ENCODE data around the gene S1PR2.

DNA sequence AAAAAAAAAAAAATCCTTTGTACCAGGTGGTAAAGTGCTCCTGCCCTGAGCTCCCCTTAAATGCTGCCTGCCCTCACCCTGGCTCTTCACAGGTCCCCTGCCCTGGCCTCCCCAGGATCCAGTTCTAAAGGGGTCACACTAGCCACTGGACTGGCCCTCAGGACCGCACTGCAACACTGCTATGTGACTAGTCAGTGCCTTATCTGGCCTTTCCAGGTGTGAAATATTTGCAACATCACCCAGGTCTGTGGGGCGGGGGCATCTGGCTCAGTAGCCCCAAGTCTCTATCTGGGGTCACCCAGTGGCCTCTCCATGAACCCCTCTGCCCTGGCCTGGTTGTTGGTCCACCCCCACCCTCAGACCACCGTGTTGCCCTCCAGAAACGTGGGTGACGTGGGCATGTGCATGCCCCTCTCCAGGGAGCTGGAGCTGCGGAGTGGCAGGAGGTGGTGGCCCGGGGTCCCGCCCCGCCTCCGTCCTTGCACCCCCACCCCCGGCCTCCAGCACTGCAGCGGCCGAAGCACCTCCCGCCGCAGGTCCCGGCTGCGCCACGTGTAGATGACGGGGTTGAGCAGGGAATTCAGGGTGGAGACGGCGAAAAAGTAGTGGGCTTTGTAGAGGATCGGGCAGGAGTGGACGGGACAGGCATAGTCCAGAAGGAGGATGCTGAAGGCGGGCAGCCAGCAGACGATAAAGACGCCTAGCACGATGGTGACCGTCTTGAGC is 7.5 kb downstream of the S1PR2 start:
- TF ChIP-seq, protein P1, sequence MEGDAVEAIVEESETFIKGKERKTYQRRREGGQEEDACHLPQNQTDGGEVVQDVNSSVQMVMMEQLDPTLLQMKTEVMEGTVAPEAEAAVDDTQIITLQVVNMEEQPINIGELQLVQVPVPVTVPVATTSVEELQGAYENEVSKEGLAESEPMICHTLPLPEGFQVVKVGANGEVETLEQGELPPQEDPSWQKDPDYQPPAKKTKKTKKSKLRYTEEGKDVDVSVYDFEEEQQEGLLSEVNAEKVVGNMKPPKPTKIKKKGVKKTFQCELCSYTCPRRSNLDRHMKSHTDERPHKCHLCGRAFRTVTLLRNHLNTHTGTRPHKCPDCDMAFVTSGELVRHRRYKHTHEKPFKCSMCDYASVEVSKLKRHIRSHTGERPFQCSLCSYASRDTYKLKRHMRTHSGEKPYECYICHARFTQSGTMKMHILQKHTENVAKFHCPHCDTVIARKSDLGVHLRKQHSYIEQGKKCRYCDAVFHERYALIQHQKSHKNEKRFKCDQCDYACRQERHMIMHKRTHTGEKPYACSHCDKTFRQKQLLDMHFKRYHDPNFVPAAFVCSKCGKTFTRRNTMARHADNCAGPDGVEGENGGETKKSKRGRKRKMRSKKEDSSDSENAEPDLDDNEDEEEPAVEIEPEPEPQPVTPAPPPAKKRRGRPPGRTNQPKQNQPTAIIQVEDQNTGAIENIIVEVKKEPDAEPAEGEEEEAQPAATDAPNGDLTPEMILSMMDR (IDR thresholded peaks at IDR 0.05) = no peak
- no peak for TF ChIP-seq EP300 (IDR thresholded peaks at IDR 0.05)
